ENCODE results near the gene PHYH. TPM values are rescaled to one million over a fixed set of nuclear protein-coding genes. Genes with fewer than 3 reads are reported as not detected.
"Not testable (repeated sequence)": the region's sequence is repeated elsewhere in the genome, so short reads cannot be mapped to it uniquely, and the experiment has no call there.

Gene PHYH
- total RNA-seq, 2 donors from 2014 or later = 23.8 to 27.1 TPM

DNA sequence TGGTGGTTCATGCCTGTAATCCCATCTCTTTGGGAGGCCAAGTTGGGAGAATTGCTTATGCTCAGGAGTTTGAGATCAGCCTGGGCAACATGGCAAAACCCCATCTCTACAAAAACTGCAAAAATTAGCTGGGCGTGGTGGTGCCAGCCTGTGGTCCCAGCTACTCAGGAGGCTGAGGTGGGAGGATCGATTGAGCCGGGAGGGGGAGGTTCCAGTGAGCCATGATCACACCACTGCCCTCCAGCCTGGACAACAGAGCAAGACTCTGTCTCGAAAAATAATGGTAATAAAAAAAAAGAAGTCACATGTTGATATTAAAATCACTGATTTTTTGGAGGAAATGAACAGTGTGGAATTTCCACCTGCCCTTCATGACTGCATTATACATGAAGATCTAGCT is 15.8 kb downstream of the PHYH start:
- no peaks in the 10 kb centered on the region for H3K27me3 ChIP-seq (replicated peaks; ENCODE audit: insufficient read depth)
- H3K27ac ChIP-seq = no peak overlapping the region
- H3K36me3 ChIP-seq = peaks cover 22% of the 10 kb centered on the region
- ATAC-seq (ENCODE audit: insufficient number of reproducible peaks, low FRiP score, low read depth) (no peak), DNase-seq (ENCODE audit: low spot score) (no peak)
- H3K9me3 ChIP-seq = no peaks in the 10 kb centered on the region
- no peak overlapping the region for H3K4me3 ChIP-seq
- H3K4me1 ChIP-seq (ENCODE audit: control insufficient read depth in 1 of 2, low read depth in 2 of 2) = no peaks in the 10 kb centered on the region
- TF ChIP-seq, protein P1, sequence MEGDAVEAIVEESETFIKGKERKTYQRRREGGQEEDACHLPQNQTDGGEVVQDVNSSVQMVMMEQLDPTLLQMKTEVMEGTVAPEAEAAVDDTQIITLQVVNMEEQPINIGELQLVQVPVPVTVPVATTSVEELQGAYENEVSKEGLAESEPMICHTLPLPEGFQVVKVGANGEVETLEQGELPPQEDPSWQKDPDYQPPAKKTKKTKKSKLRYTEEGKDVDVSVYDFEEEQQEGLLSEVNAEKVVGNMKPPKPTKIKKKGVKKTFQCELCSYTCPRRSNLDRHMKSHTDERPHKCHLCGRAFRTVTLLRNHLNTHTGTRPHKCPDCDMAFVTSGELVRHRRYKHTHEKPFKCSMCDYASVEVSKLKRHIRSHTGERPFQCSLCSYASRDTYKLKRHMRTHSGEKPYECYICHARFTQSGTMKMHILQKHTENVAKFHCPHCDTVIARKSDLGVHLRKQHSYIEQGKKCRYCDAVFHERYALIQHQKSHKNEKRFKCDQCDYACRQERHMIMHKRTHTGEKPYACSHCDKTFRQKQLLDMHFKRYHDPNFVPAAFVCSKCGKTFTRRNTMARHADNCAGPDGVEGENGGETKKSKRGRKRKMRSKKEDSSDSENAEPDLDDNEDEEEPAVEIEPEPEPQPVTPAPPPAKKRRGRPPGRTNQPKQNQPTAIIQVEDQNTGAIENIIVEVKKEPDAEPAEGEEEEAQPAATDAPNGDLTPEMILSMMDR (IDR thresholded peaks at IDR 0.05) = no peak

DNA sequence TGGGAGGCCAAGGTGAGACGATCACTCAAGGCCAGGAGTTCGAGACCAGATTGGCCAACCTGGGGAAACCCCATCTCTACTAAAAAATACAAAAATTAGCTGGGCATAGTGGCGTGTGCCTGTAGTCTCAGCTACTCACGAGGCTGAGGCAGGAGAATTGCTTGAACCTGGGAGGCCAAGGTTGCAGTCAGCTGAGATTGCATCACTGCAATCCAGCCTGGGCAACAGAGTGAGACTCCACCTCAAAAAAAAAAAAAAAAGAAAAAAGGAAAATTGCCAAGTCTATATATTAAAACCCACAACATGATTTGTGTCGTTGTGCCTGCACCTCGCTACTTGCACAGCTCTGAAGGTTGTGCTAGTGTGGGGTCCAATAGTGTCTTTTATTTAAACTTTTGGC is 17.5 kb downstream of the PHYH start:
- DNase-seq (ENCODE audit: low spot score); H3K27me3 ChIP-seq (replicated peaks; ENCODE audit: insufficient read depth); H3K4me3 ChIP-seq; H3K27ac ChIP-seq; ATAC-seq (ENCODE audit: insufficient number of reproducible peaks, low FRiP score, low read depth); H3K4me1 ChIP-seq (ENCODE audit: control insufficient read depth in 1 of 2, low read depth in 2 of 2); H3K9me3 ChIP-seq: not testable (repeated sequence)
- H3K36me3 ChIP-seq = peaks cover 15% of the 10 kb centered on the region

DNA sequence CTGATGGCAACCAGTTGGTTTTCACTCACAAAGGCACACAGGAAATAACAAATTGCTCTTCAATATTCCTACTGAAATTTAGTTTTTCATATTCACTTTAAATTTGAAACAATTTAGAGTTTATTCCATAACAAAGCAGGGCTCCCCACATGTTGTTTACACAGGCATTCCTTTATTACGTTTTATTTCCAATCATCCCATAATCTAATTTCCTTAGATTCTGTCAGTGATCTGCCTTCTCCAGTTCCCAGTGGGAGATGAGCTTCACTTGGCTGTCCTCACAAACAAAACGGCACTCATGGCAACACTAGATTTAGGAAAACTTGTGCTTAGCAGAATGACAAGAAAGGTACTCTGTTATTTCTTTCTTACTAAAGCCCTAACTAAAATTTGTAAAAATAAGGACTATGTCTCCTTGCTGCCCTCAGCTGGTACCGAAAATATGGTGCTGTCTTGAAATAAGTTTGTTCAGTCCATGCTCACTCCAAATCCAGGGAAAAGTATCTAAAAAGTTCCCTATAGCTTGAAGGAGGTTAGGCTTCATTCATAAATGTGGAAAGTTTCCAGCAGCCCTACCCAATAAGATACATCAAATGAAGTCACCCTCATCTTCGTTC is 23.0 kb downstream of the PHYH start:
- Histone ChIP-seq H3K36me3 (peaks cover 13% of the 10 kb centered on the region), H3K9me3 (no peaks in the 10 kb centered on the region), H3K27ac (no peak overlapping the region), H3K27me3 (replicated peaks; ENCODE audit: insufficient read depth) (no peaks in the 10 kb centered on the region), H3K4me3 (no peak overlapping the region), H3K4me1 (ENCODE audit: control insufficient read depth in 1 of 2, low read depth in 2 of 2) (peaks cover 2 to 11% of the 10 kb centered on the region in 2 donors)
- DNase-seq (ENCODE audit: low spot score) (no peak), ATAC-seq (ENCODE audit: insufficient number of reproducible peaks, low FRiP score, low read depth) (no peak)
- TF ChIP-seq, protein P1 (IDR thresholded peaks at IDR 0.05) = no peak

DNA sequence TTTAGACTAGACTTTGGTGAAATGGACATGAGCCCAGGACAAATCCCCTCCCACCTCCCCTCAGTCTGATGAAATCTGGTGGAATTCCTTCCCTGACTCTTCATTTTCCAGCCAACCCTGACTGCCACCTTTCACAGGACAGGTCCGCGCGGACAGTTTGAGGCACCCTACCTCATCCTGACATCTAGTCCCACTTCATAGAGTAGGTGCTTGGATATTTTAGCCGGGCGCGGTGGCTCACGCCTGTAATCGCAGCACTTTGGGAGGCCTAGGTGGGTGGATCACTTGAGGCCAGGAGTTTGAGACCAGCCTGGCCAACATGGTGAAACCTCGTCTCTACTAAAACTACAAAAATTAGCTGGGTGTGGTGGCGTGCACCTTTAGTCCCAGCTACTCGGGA is 23.7 kb downstream of the PHYH start:
- DNase-seq (ENCODE audit: low spot score); H3K4me3 ChIP-seq; H3K27me3 ChIP-seq (replicated peaks; ENCODE audit: insufficient read depth); H3K36me3 ChIP-seq; H3K9me3 ChIP-seq; ATAC-seq (ENCODE audit: insufficient number of reproducible peaks, low FRiP score, low read depth); H3K27ac ChIP-seq: not testable (repeated sequence)
- H3K4me1 ChIP-seq (ENCODE audit: control insufficient read depth in 1 of 2, low read depth in 2 of 2) = peaks cover 9 to 18% of the 10 kb centered on the region in 2 donors

DNA sequence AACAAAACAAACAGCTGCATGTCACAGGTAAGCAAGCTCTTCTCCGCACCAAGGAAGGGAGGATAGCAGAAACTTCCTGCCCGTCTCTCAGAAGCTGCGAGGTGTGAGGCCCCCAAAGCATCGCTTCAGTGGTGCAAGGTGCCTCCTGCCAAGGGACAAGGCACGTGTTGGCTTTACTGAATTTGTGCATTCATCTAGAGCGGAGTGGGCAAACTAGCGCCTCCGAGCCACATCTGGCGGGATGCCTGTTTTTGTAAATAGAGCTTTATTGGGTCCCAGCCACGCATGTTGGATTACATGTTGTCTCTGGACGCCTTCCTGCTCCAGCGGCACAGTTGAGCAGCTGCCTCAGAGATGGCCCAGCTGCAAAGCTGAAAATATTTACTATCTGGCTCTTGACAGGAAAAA is 27.7 kb downstream of the PHYH start:
- H3K27ac ChIP-seq = peak overlapping the region in 1 of 2 donors; percentile 35
- TF ChIP-seq, protein P1 (IDR thresholded peaks at IDR 0.05) = no peak
- DNase-seq (ENCODE audit: low spot score) = peak; percentile 10
- no peaks in the 10 kb centered on the region for H3K36me3 ChIP-seq
- no peaks in the 10 kb centered on the region for H3K9me3 ChIP-seq
- H3K4me3 ChIP-seq = peak overlapping the region; percentile 44
- no peaks in the 10 kb centered on the region for H3K27me3 ChIP-seq (replicated peaks; ENCODE audit: insufficient read depth)
- H3K4me1 ChIP-seq (ENCODE audit: control insufficient read depth in 1 of 2, low read depth in 2 of 2) = peaks cover 11 to 20% of the 10 kb centered on the region in 2 donors
- ATAC-seq (ENCODE audit: insufficient number of reproducible peaks, low FRiP score, low read depth) = no peak

DNA sequence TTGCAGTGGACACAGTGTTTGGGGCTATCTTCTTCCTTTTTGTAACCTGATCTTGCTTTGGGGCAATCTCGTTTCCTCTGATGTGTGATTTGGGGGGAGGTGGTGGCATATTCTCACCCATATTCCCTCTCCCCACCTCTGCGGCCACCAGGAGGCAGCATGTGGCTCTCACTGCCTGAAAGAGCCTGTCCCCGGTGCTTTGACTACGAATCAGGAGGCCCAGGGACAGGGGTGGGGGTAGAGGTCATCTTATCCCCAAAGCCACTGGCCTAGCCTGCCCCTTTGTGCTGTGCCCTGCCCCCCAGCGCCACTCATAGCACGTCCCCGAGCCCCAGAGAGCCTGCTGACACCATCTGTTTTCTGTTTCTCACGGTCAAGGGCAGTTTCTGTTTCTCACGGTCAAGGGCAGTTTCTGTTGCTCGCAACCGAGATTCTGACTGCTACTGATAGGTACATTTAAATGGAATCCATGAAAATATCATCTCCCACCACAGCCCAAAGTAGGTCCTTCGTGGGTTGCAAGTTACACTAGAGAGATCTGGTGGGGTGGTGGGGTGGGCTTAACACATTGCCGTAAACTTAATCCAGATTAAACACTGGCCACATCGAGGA is 28.2 kb downstream of the PHYH start:
- no peak for DNase-seq (ENCODE audit: low spot score)

More for the DNA sequence above, 28.2 kb downstream of the PHYH start:
- peak overlapping the region in 1 of 2 donors; percentile 35 for H3K27ac ChIP-seq
- no peaks in the 10 kb centered on the region for H3K27me3 ChIP-seq (replicated peaks; ENCODE audit: insufficient read depth)
- no peaks in the 10 kb centered on the region for H3K9me3 ChIP-seq
- no peak for ATAC-seq (ENCODE audit: insufficient number of reproducible peaks, low FRiP score, low read depth)
- peaks cover 11 to 20% of the 10 kb centered on the region in 2 donors for H3K4me1 ChIP-seq (ENCODE audit: control insufficient read depth in 1 of 2, low read depth in 2 of 2)
- H3K36me3 ChIP-seq = no peaks in the 10 kb centered on the region
- TF ChIP-seq, protein P1 (IDR thresholded peaks at IDR 0.05) = no peak
- peak overlapping the region; percentile 44 for H3K4me3 ChIP-seq

Measured in thoracic aorta (tissue), 2 donors.